Measurements from ENCODE around the gene CNOT9. TPM values are rescaled to one million over a fixed set of nuclear protein-coding genes. Genes with fewer than 3 reads are reported as not detected.
"Not testable (repeated sequence)": the region's sequence is repeated elsewhere in the genome, so short reads cannot be mapped to it uniquely, and the experiment has no call there.

Gene CNOT9, protein sequence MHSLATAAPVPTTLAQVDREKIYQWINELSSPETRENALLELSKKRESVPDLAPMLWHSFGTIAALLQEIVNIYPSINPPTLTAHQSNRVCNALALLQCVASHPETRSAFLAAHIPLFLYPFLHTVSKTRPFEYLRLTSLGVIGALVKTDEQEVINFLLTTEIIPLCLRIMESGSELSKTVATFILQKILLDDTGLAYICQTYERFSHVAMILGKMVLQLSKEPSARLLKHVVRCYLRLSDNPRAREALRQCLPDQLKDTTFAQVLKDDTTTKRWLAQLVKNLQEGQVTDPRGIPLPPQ
- total RNA-seq, result 32.5 TPM

DNA sequence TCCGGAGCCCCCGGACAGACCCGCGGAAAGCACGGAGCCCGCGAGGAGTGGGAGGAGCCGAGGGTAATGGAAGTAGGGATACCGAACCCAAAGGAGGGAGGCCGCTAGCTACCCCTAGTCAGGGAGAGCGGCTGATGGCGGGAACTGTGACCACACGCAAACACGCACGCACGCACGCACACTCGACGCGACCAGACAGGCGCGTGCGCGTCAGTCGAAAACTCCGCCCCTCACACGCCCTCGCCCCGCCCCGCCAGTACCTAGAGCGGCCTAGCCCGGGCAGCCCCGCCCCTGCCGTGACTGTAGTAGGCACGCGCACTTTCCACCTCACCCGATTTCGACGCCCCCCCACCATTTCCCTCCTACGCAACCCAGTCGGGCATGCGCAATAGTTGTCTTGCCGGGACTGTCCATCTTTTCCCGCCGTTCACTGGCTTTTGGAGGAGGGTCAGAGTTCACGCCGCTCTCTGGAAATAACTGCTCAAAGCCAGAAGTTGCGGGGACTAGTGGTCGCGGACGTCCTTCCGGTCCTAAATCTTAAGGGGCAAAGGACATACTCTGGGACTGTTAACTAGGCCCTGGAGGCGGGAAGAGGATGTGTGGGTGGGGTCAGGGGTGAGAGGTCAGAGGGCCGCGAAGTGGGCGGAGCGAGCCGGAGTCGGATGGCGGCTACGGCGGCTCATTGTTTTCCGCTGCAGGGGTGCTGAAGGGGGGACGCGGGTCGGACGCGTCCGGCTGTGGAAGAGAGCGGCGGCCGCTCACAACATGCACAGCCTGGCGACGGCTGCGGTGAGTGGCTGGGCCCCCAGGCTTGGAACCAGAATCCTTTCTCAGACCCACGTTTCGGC is at the start of gene CNOT9, which contains the start of gene USP37:
CNOT9 (plus strand) TSS at position 650 of the 848 bp plus-strand sequence; CDS start at position 766, 116 bp downstream.
USP37 (minus strand) TSS at position 162 of the 848 bp plus-strand sequence. CDS start 9,698 bp downstream, outside the sequence.
- DNase-seq, result peak; percentile 99

DNA sequence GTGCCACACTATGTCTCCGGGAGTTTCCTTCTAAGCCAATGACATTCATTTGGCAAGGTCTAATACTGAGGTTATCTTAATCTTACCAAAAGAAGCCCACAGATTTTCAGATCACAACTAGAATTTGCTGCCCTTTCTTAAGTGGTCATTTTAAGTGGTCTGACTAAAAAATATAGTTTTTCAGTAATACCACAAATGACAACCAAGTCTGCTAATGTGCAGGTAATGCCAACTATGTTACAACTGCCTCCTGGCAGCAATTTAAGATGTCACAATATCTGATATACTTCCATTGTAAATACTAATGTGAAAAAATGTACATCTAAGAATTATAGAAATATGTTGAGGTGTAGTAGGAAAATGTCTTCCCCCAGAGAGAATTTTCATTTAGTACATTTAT is 49.8 kb upstream of the CNOT9 start:
- no peak for DNase-seq

DNA sequence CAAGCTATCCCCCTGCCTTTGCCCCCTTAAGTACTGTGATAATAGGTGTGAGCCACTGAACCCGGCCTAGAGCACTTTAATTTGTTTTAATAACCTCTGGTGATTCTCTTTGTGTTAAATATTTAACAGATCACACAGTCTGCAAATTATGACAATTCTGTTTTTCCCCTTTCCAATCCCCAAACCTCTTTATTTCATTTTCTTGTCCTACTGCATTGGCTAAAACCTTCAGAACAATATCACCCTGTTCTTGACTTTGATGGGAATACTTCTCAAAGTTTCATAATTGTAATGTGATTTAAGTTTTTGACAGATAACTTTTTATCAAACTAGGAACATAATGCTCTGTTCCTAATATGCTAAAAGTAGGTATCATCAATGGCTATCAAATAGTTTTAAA is 45.0 kb upstream of the CNOT9 start:
- no peak for DNase-seq

DNA sequence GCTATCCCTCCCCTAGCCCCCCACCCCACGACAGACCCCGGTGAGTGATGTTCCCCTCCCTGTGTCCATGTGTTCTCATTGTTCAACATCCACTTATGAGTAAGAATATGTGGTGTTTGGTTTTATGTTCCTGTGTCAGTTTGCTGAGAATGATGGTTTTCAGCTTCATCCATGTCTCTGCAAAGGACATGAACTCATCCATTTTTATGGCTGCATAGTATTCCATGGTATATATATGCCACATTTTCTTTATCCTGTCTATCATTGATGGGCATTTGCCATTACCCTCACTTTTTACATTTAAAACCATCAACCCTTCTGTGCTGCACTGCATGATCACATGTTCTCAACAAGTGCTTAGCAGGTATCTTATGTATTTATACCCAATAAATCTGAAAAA is 40.2 kb upstream of the CNOT9 start:
- not testable (repeated sequence) for DNase-seq

DNA sequence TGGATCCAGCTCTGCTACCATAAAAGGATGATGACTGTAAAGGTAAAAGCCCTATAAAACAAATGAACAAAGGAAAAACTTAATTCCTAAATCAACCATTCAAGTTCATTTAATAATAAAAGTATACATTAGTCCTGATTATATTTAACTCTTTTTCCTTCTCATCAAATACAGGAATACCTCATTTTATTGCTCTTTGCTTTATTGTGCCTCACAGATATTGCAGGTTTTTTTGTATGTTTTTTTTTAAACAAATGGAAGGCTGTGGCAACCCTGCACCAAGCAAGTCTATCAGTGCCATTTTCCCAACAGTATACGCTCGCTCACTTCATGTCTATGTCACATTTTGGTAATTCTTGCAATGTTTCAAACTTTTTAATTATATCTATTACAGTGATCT is 38.6 kb upstream of the CNOT9 start:
- DNase-seq, result no peak

DNA sequence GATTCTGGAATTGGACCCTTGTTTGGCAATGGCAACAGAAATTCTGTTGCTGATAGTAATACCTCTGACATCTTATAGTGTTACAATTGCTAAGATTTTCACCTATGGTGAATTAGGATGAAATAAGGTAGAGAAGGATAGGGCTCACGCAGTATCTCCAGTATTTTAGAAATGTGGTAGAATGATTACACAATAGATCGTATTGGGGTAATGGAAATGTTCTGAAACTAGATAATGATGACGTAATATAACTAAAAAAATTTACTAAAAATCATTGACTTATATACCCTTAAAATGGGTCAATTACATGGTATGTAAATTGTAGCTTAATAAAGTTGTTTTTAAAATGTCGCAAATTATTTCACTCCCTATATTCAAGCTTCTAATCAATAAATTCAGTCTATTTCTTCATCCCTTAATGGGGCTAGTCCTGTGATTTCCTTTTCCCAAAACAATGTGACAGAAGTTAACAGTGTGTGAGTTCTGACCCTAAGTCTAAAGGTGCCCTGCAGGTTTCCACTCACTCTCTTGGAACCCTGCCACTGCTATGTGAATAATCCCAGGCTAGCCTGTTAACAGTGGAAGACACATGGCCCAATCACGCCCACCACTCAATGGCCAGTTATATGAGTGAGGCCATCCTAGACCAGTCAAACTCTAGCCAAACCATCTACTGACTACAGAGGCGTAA is 31.7 kb upstream of the CNOT9 start:
- DNase-seq, result no peak

DNA sequence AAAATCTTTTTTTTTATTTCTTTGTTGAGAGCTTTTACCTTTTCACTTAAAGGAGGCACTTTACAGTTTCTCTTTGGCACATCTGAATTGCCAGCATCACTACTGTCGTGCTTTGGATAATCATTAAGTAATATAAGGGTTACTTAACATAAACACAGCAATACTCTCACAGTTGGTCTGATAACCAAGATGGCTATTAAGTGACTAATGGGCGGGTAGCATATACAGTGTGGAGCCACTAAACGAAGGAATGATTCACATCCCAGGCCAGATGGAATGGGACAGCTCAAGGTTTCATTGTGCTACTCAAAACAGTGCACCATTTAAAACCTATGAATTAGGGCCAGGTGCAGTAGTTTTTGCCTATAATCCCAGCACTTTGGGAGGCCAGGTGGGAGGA is 28.6 kb upstream of the CNOT9 start:
- no peak for DNase-seq

DNA sequence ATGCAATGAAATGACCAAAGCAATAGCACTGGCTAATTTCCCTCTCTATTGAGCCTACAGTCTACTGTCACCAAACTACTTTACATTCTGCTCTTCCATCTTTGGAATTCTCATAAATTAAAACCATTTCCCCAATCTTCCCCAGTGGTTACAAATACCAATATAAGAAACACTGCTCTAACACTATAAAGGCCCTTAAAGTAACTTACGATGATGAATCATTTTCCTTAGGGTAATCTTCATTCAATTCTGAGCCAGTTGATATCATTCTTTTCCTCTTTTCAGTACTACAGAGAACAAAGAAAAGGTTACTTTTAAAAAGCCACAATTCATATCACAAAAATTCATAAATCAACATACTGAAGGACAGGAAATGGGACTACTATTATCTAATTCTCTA is 22.6 kb upstream of the CNOT9 start:
- no peak for DNase-seq

DNA sequence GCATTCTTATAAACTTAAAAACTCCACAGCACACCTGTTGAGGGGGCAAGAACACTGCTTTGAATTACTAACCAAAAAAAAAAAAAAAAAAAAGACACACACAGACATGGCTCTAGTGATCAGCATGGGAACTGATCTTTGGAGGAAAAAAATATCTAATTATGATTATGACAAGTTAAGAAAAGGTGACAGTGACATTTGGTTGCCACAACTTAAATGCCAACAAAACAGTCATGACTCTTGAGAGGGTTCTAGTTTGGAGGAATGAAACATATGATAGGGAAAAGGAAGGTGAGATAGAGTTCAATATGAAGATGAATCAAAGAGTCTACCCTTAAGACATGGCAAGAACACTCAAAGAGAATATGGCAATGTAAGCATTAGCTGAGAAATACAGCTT is 21.1 kb upstream of the CNOT9 start:
- DNase-seq, result no peak

DNA sequence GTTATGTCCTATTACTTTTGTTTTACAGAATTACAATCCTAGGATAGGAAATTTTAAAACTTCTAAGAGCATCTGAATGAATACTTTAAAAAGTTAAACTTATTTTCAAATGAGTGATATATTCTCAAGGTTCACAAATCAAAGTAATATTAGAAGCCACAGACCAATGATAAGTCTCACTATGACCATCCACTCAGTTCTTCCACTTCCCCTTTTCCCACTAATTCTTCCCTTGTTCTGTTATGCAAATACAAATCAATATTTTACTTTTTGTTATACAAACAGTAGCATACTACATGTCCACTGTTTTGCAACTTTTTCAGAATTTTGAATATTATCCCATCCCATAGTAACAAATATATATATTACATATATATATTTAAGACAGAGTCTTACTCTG is 20.7 kb upstream of the CNOT9 start:
- DNase-seq, result no peak

DNA sequence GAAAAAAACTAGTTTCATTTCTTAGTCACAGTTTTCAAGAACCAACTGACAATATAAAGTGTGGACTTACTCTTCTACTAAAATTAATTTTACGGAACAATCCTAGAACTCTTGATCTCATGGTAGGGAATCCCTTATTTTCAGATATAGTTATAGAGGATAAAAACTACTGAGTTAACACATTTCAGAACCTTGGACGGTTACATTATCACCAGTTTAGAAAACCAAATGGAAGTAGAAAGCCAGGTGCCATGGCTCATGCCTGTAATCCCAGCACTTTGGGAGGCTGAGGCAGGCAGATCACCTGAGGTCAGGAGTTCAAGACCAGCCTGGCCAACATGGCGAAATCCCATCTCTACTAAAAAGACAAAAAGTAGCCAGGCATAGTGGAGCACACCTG is 14.4 kb upstream of the CNOT9 start:
- not testable (repeated sequence) for DNase-seq

DNA sequence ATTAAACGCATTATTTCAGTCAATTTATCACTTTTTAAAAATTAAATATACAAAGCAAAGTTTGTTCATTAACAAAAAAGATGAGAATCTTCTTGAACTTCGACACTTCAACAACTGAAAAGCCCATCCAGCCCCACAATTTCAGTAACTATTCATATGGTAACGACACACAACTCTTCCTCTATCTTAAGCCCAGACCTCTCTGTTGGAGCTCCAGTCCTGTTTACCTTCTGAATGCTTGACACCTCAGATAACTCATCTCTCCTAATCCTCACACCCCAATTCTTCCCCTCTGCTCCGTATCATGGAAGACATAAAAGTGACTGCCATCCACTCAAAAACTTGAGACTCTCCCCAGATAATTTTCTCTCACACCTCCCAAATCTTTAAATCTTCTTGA is 13.1 kb upstream of the CNOT9 start:
- no peak for DNase-seq

DNA sequence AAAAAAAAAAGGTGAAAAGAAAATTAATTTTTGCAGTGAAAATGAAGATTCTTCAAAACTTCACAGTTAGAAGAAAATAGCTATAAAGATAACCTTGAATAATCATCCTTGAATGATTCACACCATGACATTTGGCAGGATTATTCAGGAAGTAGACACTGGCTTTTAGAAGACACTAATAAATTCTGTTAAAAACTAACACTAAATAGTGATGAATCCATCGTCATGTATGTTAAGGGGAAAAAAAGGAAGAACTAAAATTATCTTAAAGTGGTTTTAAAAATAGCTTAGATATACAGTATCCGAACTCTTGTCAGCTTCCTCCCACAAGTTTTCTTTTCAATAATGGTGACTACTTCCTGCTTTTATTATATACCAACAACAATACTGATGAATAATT is 10.7 kb upstream of the CNOT9 start:
- no peak for DNase-seq

DNA sequence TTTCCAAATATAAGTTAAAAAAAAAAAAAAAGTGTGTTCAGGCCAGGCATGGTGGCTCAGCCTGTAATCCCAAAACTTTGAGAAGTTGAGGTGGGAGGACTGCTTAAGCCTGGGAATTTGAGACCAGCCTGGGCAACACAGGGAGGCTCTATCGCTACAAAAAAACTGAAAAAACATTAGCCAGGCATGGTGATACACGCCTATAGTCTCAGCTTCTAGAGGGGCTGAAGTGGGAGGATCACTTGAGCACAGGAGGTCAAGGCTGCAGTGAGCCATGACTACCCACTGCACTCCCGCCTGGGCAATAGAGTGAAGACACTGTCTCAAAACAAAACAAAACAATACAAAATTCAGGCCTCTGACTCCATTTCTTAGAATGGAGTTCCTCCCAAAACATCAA is 9.7 kb upstream of the CNOT9 start:
- DNase-seq, result no peak

DNA sequence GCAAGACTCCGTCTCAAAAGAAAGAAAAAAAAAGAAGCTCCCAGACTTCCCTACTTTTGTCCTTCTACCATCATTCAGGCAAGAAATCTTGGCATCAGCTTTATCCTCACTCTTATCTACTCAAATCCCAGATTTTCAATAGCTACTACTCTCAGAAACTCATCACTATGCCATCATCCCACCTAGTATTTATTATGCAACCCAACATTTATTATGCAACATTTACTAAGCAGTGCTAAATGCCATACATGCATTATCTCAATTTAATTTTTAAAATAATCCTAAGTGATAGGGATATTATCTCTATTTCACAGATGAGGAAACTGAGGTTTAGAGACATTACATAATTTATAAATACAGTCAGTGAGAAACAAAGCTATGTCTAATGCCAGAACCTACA is 4.6 kb upstream of the CNOT9 start:
- no peak for DNase-seq

DNA sequence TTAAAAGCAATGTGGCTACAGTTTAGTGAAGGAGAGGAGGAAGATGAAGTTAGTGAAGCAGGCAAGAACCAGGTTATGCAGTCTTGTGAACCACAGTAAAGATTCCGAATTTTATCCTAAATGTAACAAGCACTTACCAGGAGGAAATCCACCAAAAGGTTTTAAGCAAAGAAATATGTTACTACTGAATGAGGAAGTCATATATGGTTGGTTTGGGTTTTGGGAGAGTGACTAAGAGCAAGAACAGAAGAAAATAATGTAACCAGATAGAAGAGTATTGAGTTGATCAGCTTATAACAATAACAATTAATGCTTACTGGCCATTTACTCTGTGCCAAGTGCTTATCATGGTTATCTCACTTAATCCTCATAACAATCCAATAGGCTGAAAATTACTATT is 2.3 kb upstream of the CNOT9 start:
- no peak for DNase-seq

DNA sequence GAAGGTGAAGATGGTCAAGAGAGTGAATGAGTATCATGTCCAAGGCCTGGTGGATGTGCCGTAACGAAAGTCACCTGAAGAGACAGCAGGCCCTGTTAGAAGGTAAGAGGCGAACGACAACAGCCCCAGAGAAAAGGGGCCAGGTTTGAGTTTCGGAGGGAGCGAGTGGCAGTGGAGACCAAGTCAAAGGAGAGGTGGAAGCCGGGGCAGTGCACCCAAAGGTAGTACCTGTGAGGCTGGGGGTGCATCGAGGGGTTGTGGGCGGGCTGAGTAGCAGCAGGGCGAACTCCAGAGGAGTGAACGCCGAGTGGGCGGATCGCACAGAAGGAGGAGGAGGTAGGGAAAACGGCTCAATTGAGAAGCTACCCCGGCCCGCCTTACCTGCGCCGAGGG is 846 bp upstream of the CNOT9 start:
- DNase-seq, result no peak

DNA sequence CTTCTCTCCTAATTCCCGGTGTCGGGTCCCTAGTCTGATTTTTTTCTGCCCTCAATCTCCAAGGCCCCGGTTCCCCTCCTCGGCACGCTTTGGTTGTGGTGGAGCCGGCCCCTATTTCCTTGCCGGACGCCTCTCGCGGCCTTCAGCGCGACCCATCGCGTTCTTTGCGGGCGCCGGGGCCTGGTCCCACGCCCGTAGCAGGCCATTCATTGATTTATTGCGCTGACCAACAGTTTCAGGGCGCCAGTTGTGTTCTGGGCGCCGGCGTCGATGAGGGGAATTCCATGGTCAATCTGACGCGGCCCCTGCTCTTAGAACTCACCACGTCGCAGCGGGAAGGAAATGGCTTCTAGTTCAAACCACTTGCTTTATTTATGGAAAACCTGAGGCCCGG is 396 bp downstream of the CNOT9 start:
- DNase-seq, result no peak

DNA sequence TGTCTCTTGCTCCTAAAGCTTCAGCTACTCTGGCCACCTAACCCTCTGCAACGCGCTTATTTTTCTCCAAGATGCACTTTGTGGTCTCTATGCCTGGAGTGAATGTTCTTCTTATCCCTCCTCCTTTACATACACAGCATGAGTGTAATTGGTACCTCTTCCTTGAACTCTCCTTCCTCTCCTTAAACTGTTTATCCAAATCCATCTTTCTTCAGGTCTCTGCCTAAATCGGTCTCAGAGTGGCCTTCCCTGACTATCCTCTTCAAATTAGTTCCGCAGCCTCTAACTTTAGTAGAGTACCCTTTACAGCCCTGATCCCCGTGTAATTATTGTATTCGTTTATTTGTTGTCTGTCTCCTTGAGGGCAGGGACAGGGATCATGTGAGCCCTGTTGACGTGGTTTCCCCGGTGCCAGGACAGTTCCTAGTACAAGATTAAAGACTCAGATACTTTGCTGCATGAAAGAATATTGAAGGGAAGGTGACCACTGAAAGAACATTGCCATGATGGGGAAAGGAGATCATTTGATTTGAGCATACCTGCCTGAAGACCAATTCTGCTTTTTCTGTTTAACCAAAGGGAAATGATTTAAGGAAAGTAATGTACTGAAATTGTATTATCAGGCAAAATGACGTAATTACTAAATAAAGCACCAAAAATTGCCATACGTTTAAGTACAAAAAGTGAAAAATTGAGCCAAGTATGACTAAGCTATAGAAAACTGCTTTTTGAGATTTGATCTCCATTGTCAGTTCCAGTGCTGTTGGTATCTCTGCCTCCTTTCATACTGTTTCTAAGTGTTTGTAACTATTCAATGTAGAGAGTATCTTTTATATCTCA is 1.2 kb downstream of the CNOT9 start:
- peak; percentile 4 for DNase-seq

DNA sequence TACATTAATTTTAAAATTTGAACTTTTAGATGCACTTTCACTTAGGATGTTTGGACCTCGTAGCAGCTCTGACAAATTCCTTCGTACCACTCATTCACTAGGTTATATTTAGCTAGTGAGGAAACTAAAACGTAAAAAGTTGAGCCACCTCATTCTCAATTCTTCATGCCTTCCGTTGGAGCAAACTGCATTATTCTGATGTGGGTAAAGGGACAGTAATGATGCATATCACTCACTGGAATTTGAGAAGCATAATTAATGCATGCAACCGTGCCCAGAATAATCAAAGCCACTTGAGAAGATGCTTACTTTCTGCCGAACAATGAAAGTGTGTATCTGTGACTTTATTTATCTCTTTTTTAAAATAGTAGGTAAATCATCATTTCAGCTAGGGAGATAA is 2.2 kb downstream of the CNOT9 start:
- DNase-seq, result no peak

DNA sequence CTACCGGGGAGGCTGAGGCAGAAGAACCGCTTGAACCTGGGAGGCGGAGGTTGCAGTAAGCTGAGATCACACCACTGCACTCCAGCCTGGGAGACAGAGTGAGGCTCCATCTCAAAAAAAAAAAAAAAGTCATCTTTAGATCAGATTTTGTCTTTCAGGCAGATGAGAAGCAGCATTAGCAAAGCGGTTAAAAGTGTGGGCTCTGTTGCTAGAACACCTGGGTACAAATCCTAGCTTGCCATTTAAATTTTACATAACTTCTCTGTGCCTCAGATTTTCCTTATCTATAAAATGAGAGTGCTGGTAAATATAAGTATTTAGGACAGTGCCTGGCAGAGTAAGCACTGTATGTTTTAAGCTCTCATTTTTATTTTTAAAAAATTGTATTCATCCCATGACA is 8.2 kb downstream of the CNOT9 start:
- no peak for DNase-seq
